IPS-20b (cell line): ENCODE results near the gene KDM2A.
A peak's percentile ranks its signal among the peaks of the same experiment; 100 is the strongest.
"Not testable (repeated sequence)": the region's sequence is repeated elsewhere in the genome, so short reads cannot be mapped to it uniquely, and the experiment has no call there.

Experiments used
- H3K27ac ChIP-seq: one replicate; pipeline ENCODE4 v1.5.1; 2013; ENCODE audit warnings: low read length
- H3K27me3 ChIP-seq: 2 replicates; pipeline ENCODE4 v1.6.1; 2013; ENCODE audit warnings: mild to moderate bottlenecking, low read length, inconsistent platforms; ENCODE audit not compliant: insufficient read depth
- H3K36me3 ChIP-seq: 2 replicates; pipeline ENCODE4 v1.6.1; 2013; ENCODE audit warnings: low read depth, mild to moderate bottlenecking, inconsistent platforms, low read length, moderate library complexity; ENCODE audit not compliant: insufficient read depth
- H3K4me1 ChIP-seq: 2 replicates; pipeline ENCODE4 v1.6.1; 2013; ENCODE audit warnings: mild to moderate bottlenecking, control low read depth, inconsistent platforms, low read length, moderate library complexity; ENCODE audit not compliant: insufficient read depth
- H3K4me3 ChIP-seq: 2 replicates; pipeline ENCODE4 v1.5.1; 2013; ENCODE audit warnings: mild to moderate bottlenecking, low read length, inconsistent platforms
- H3K9ac ChIP-seq: 2 replicates; pipeline ENCODE4 v1.6.1; 2013; ENCODE audit warnings: low read depth, mild to moderate bottlenecking, inconsistent platforms, low read length, moderate library complexity
- H3K9me3 ChIP-seq: 2 replicates; pipeline ENCODE4 v1.6.1; 2013; ENCODE audit warnings: mild to moderate bottlenecking, low read depth, low read length, inconsistent platforms; ENCODE audit not compliant: insufficient read depth

Gene KDM2A

GRCh38 chr11:67177399-67178281, 58.6 kb downstream of the KDM2A start:
- Histone ChIP-seq H3K4me3 (no peak overlapping the region), H3K27ac (no peak overlapping the region), H3K4me1 (no peaks in the 10 kb centered on the region), H3K9me3 (no peaks in the 10 kb centered on the region), H3K9ac (no peak overlapping the region), H3K36me3 (peaks cover 23% of the 10 kb centered on the region), H3K27me3 (no peaks in the 10 kb centered on the region)

- no peaks in the 10 kb centered on the region for H3K4me1 ChIP-seq
- H3K4me3 ChIP-seq, result no peak overlapping the region
- no peak overlapping the region for H3K9ac ChIP-seq
- H3K36me3 ChIP-seq, result peaks cover 30% of the 10 kb centered on the region
- H3K27me3 ChIP-seq, result no peaks in the 10 kb centered on the region
- H3K27ac ChIP-seq, result no peak overlapping the region
- H3K9me3 ChIP-seq, result no peaks in the 10 kb centered on the region
Observed at GRCh38 chr11:67178421-67178820, 59.4 kb downstream of the KDM2A start.

GRCh38 chr11:67178878-67179277, 59.8 kb downstream of the KDM2A start:
- Histone ChIP-seq H3K9me3 (no peaks in the 10 kb centered on the region), H3K9ac (no peak overlapping the region), H3K4me3 (no peak overlapping the region), H3K36me3 (peaks cover 35% of the 10 kb centered on the region), H3K4me1 (no peaks in the 10 kb centered on the region), H3K27me3 (no peaks in the 10 kb centered on the region), H3K27ac (no peak overlapping the region)

GRCh38 chr11:67179892-67180490, 60.9 kb downstream of the KDM2A start:
- no peak overlapping the region for H3K9ac ChIP-seq
- no peaks in the 10 kb centered on the region for H3K4me1 ChIP-seq
- no peaks in the 10 kb centered on the region for H3K27me3 ChIP-seq
- no peak overlapping the region for H3K4me3 ChIP-seq
- no peak overlapping the region for H3K27ac ChIP-seq
- H3K36me3 ChIP-seq, result peaks cover 41% of the 10 kb centered on the region
- no peaks in the 10 kb centered on the region for H3K9me3 ChIP-seq

GRCh38 chr11:67194096-67194495, 75.0 kb downstream of the KDM2A start:
- Histone ChIP-seq H3K36me3 (peaks cover 22% of the 10 kb centered on the region), H3K27me3 (no peaks in the 10 kb centered on the region), H3K4me1 (peaks cover 9% of the 10 kb centered on the region; the same call in 1 of the 2 replicates), H3K9me3 (no peaks in the 10 kb centered on the region), H3K9ac (no peak overlapping the region), H3K27ac (no peak overlapping the region), H3K4me3 (no peak overlapping the region)

GRCh38 chr11:67195971-67196456, 77.0 kb downstream of the KDM2A start:
- Histone ChIP-seq H3K36me3 (peaks cover 35% of the 10 kb centered on the region), H3K4me3 (no peak overlapping the region), H3K4me1 (peaks cover 9% of the 10 kb centered on the region; the same call in 1 of the 2 replicates)

GRCh38 chr11:67197606-67198005, 78.5 kb downstream of the KDM2A start:
- H3K4me3 ChIP-seq, result peak overlapping the region; percentile 43; the same call in 1 of the 2 replicates
- no peaks in the 10 kb centered on the region for H3K9me3 ChIP-seq
- no peak overlapping the region for H3K9ac ChIP-seq
- peaks cover 9% of the 10 kb centered on the region; the same call in 1 of the 2 replicates for H3K4me1 ChIP-seq
- H3K27me3 ChIP-seq, result no peaks in the 10 kb centered on the region
- H3K27ac ChIP-seq, result no peak overlapping the region
- peaks cover 27% of the 10 kb centered on the region for H3K36me3 ChIP-seq

More at GRCh38 chr11:67195971-67196456, 77.0 kb downstream of the KDM2A start:
- Histone ChIP-seq H3K9me3 (no peaks in the 10 kb centered on the region), H3K9ac (no peak overlapping the region), H3K27ac (no peak overlapping the region), H3K27me3 (no peaks in the 10 kb centered on the region)

GRCh38 chr11:67198781-67199180, 79.7 kb downstream of the KDM2A start:
- H3K36me3 ChIP-seq, result peaks cover 27% of the 10 kb centered on the region
- not testable (repeated sequence) for H3K9ac ChIP-seq, H3K27ac ChIP-seq, H3K4me1 ChIP-seq, H3K4me3 ChIP-seq, H3K27me3 ChIP-seq, H3K9me3 ChIP-seq

- H3K9ac ChIP-seq, result no peak overlapping the region
- no peaks in the 10 kb centered on the region for H3K27me3 ChIP-seq
- H3K27ac ChIP-seq, result no peak overlapping the region
- peaks cover 9% of the 10 kb centered on the region; the same call in 1 of the 2 replicates for H3K4me1 ChIP-seq
- no peaks in the 10 kb centered on the region for H3K9me3 ChIP-seq
- no peak overlapping the region for H3K4me3 ChIP-seq
- H3K36me3 ChIP-seq, result peaks cover 20% of the 10 kb centered on the region
Observed at GRCh38 chr11:67199751-67200150, 80.7 kb downstream of the KDM2A start.

- H3K36me3 ChIP-seq, result peaks cover 19% of the 10 kb centered on the region; the same call in 1 of the 2 replicates
- H3K4me1 ChIP-seq, result peaks cover 5% of the 10 kb centered on the region; the same call in 1 of the 2 replicates
- H3K4me3 ChIP-seq, result no peak overlapping the region
- H3K9ac ChIP-seq, result no peak overlapping the region
- no peaks in the 10 kb centered on the region for H3K27me3 ChIP-seq
- no peak overlapping the region for H3K27ac ChIP-seq
- no peaks in the 10 kb centered on the region for H3K9me3 ChIP-seq
Observed at GRCh38 chr11:67202028-67202427, 83.0 kb downstream of the KDM2A start.

- no peak overlapping the region for H3K9ac ChIP-seq
- H3K27me3 ChIP-seq, result no peaks in the 10 kb centered on the region
- H3K9me3 ChIP-seq, result no peaks in the 10 kb centered on the region
- H3K4me3 ChIP-seq, result no peak overlapping the region
- H3K4me1 ChIP-seq, result no peaks in the 10 kb centered on the region
- peaks cover 30% of the 10 kb centered on the region for H3K36me3 ChIP-seq
- H3K27ac ChIP-seq, result no peak overlapping the region
Observed at GRCh38 chr11:67204822-67205221, 85.8 kb downstream of the KDM2A start.

- peaks cover 48% of the 10 kb centered on the region for H3K36me3 ChIP-seq
Observed at GRCh38 chr11:67209222-67209621, 90.2 kb downstream of the KDM2A start.

More at GRCh38 chr11:67209222-67209621, 90.2 kb downstream of the KDM2A start:
- not testable (repeated sequence) for H3K27ac ChIP-seq, H3K4me1 ChIP-seq, H3K9me3 ChIP-seq, H3K9ac ChIP-seq, H3K27me3 ChIP-seq, H3K4me3 ChIP-seq
